Stimulated activated CD8-positive, alpha-beta memory T cell treated with anti-CD3 and anti-CD28 coated beads, Interleukin-12 subunit alpha, Interleukin-12 subunit beta, amount 100 ng/mL, for 1 hour (primary cell): ENCODE data around the gene TNNT2.

Source experiments
- DNase-seq: peaks from one replicate; pipeline ENCODE4 v3.0.0-alpha.2; 2020; ENCODE audit warnings: low read depth

Gene TNNT2

GRCh38 chr1:201334325-201335173 is 42.9 kb downstream of the TNNT2 start:
- DNase-seq, result no peak

GRCh38 chr1:201332616-201333335 is 44.7 kb downstream of the TNNT2 start:
- no peak for DNase-seq

GRCh38 chr1:201332021-201332420 is 45.5 kb downstream of the TNNT2 start:
- no peak for DNase-seq

GRCh38 chr1:201331166-201331565 is 46.3 kb downstream of the TNNT2 start:
- DNase-seq, result no peak

GRCh38 chr1:201330541-201330940 is 46.9 kb downstream of the TNNT2 start:
- DNase-seq, result no peak

GRCh38 chr1:201329801-201330200 is 47.7 kb downstream of the TNNT2 start:
- DNase-seq, result no peak

- DNase-seq, result no peak
Observed at GRCh38 chr1:201329286-201329685, 48.2 kb downstream of the TNNT2 start.

- no peak for DNase-seq
Observed at GRCh38 chr1:201328576-201328975, 48.9 kb downstream of the TNNT2 start.

GRCh38 chr1:201327687-201328240 is 49.7 kb downstream of the TNNT2 start:
- DNase-seq, result no peak

- DNase-seq, result no peak
Observed at GRCh38 chr1:201326710-201327109, 50.8 kb downstream of the TNNT2 start.

- no peak for DNase-seq
Observed at GRCh38 chr1:201325678-201326060, 51.8 kb downstream of the TNNT2 start.

GRCh38 chr1:201324821-201325677 is 52.4 kb downstream of the TNNT2 start:
- DNase-seq, result no peak

GRCh38 chr1:201324306-201324705 is 53.2 kb downstream of the TNNT2 start:
- no peak for DNase-seq

GRCh38 chr1:201322653-201323510 is 54.6 kb downstream of the TNNT2 start:
- DNase-seq, result no peak

- DNase-seq, result no peak
Observed at GRCh38 chr1:201321826-201322390, 55.6 kb downstream of the TNNT2 start.

- DNase-seq, result no peak
Observed at GRCh38 chr1:201320168-201320788, 57.2 kb downstream of the TNNT2 start.

GRCh38 chr1:201319631-201320030 is 57.8 kb downstream of the TNNT2 start:
- DNase-seq, result no peak

GRCh38 chr1:201318504-201319340 is 58.8 kb downstream of the TNNT2 start:
- no peak for DNase-seq

GRCh38 chr1:201317551-201317950 is 59.9 kb downstream of the TNNT2 start:
- DNase-seq, result no peak
